ENCODE results near the gene ETFB. TPM values are rescaled to one million over a fixed set of nuclear protein-coding genes. Genes with fewer than 3 reads are reported as not detected.

Gene ETFB
- total RNA-seq, 1 experiment from 2014 or later, result 66.2 TPM

- ATAC-seq, result no peak
- H3K36me3 ChIP-seq (ENCODE audit: control insufficient read depth, insufficient read depth, low read length), result no peaks in the 10 kb centered on the region; the same call in 1 of the 2 replicates
- no peak overlapping the region for H3K4me3 ChIP-seq (ENCODE audit: low read depth in 2 of 2, low read length in 2 of 2)
- H3K27me3 ChIP-seq (ENCODE audit: control insufficient read depth, insufficient read depth, low read length), result no peaks in the 10 kb centered on the region
- intact Hi-C loops (cut with micrococcal nuclease; ENCODE audit: unreplicated experiment), result no loop called here
- H3K4me1 ChIP-seq (ENCODE audit: control insufficient read depth, insufficient read depth, low read length), result no peaks in the 10 kb centered on the region
- no peak overlapping the region for H3K27ac ChIP-seq (ENCODE audit: low read length)
- DNase-seq (ENCODE audit: low read depth, low spot score), result no peak
- CTCF ChIA-PET, result no interaction called here
- POLR2A ChIA-PET, result no interaction called here
- BruUV-seq (replicated peaks), result no TSS peak
- in situ Hi-C loops (cut with HindIII; ENCODE audit: low pct_unique_long_range_greater_than_20kb, low sequenced_read_pairs), result no loop called here
- no peaks in the 10 kb centered on the region for H3K9me3 ChIP-seq (ENCODE audit: control insufficient read depth, insufficient read depth, low read depth, low read length)
- TF ChIP-seq CTCF (IDR thresholded peaks at IDR 0.05) (no peak), SIN3A (IDR thresholded peaks at IDR 0.05; ENCODE audit: borderline replicate concordance, insufficient read depth, low read depth, low read length) (no peak), REST (IDR thresholded peaks at IDR 0.05; ENCODE audit: insufficient read depth in 1 of 2, low read depth in 2 of 2, low read length in 1 of 2) (no peak), TCF7L2 (IDR thresholded peaks at IDR 0.05; ENCODE audit: low read depth, low read length) (no peak), POLR2AphosphoS5 (IDR thresholded peaks at IDR 0.05; ENCODE audit: low read depth, low read length) (no peak)
Measured at GRCh38 chr19:51346742-51347141, 19.4 kb downstream of the ETFB start.

- in situ Hi-C loops (cut with HindIII; ENCODE audit: low pct_unique_long_range_greater_than_20kb, low sequenced_read_pairs), result no loop called here
- Histone ChIP-seq H3K27me3 (ENCODE audit: control insufficient read depth, insufficient read depth, low read length) (no peaks in the 10 kb centered on the region), H3K27ac (ENCODE audit: low read length) (no peak overlapping the region), H3K4me1 (ENCODE audit: control insufficient read depth, insufficient read depth, low read length) (no peaks in the 10 kb centered on the region), H3K36me3 (ENCODE audit: control insufficient read depth, insufficient read depth, low read length) (no peaks in the 10 kb centered on the region; the same call in 1 of the 2 replicates), H3K4me3 (ENCODE audit: low read depth in 2 of 2, low read length in 2 of 2) (no peak overlapping the region), H3K9me3 (ENCODE audit: control insufficient read depth, insufficient read depth, low read depth, low read length) (no peaks in the 10 kb centered on the region)
- no TSS peak for BruUV-seq (replicated peaks)
- ChIA-PET POLR2A (no interaction called here), CTCF (no interaction called here)
- DNase-seq (ENCODE audit: low read depth, low spot score), result no peak
- no peak for TF ChIP-seq CTCF (IDR thresholded peaks at IDR 0.05)
- TF ChIP-seq REST (IDR thresholded peaks at IDR 0.05; ENCODE audit: insufficient read depth in 1 of 2, low read depth in 2 of 2, low read length in 1 of 2), result no peak
- TF ChIP-seq SIN3A (IDR thresholded peaks at IDR 0.05; ENCODE audit: borderline replicate concordance, insufficient read depth, low read depth, low read length), result no peak
- TF ChIP-seq TCF7L2 (IDR thresholded peaks at IDR 0.05; ENCODE audit: low read depth, low read length), result no peak
- ATAC-seq, result no peak
- intact Hi-C loops (cut with micrococcal nuclease; ENCODE audit: unreplicated experiment), result no loop called here
Measured at GRCh38 chr19:51345076-51345620, 21.0 kb downstream of the ETFB start.

Data from Panc1 (cell line).